ENCODE data around the gene UXS1.

Gene UXS1

GRCh38 chr2:106160786-106161261 is 33.3 kb downstream of the UXS1 start:
- H3K4me3 ChIP-seq (ENCODE audit: low read length) = no peak overlapping the region
- H4K20me1 ChIP-seq (ENCODE audit: insufficient read depth, low read length) = no peaks in the 10 kb centered on the region; the same call in 1 of the 2 replicates
- TF ChIP-seq CTCF (IDR thresholded peaks at IDR 0.05; ENCODE audit: low read depth, low read length) = no peak
- TF ChIP-seq EZH2phosphoT487 (IDR thresholded peaks at IDR 0.05; ENCODE audit: low read depth) = no peak
- peaks cover 8% of the 10 kb centered on the region; the same call in 1 of the 2 replicates for H3K4me1 ChIP-seq (ENCODE audit: low read length)
- H3K27ac ChIP-seq (ENCODE audit: low read length) = no peak overlapping the region
- no peak overlapping the region for H2AFZ ChIP-seq (ENCODE audit: low read depth, low read length)
- no peaks in the 10 kb centered on the region for H3K27me3 ChIP-seq (ENCODE audit: low read depth, low read length)
- H3K9ac ChIP-seq (ENCODE audit: low read length) = no peak overlapping the region
- H3K4me2 ChIP-seq (ENCODE audit: low read length) = no peak overlapping the region
- no peaks in the 10 kb centered on the region for H3K9me3 ChIP-seq (ENCODE audit: insufficient read depth, low read length)
- peaks cover 12% of the 10 kb centered on the region for H3K36me3 ChIP-seq (replicated peaks; ENCODE audit: low read depth, low read length)
- peaks cover 3% of the 10 kb centered on the region; the same call in 1 of the 2 replicates for H3K79me2 ChIP-seq (ENCODE audit: low read length)

- H3K9ac ChIP-seq (ENCODE audit: low read length) = no peak overlapping the region
- no peaks in the 10 kb centered on the region for H3K9me3 ChIP-seq (ENCODE audit: insufficient read depth, low read length)
- no peak overlapping the region for H3K4me3 ChIP-seq (ENCODE audit: low read length)
- peaks cover 19% of the 10 kb centered on the region for H3K36me3 ChIP-seq (replicated peaks; ENCODE audit: low read depth, low read length)
- peaks cover 8% of the 10 kb centered on the region; the same call in 1 of the 2 replicates for H3K4me1 ChIP-seq (ENCODE audit: low read length)
- no peaks in the 10 kb centered on the region for H3K27me3 ChIP-seq (ENCODE audit: low read depth, low read length)
- no peak overlapping the region for H2AFZ ChIP-seq (ENCODE audit: low read depth, low read length)
- no peaks in the 10 kb centered on the region; the same call in 1 of the 2 replicates for H4K20me1 ChIP-seq (ENCODE audit: insufficient read depth, low read length)
- no peaks in the 10 kb centered on the region; the same call in 1 of the 2 replicates for H3K79me2 ChIP-seq (ENCODE audit: low read length)
- H3K4me2 ChIP-seq (ENCODE audit: low read length) = no peak overlapping the region
- no peak for TF ChIP-seq EZH2phosphoT487 (IDR thresholded peaks at IDR 0.05; ENCODE audit: low read depth)
- no peak for TF ChIP-seq CTCF (IDR thresholded peaks at IDR 0.05; ENCODE audit: low read depth, low read length)
- no peak overlapping the region for H3K27ac ChIP-seq (ENCODE audit: low read length)
These were observed 34.0 kb downstream of the UXS1 start for GRCh38 chr2:106159866-106160785.

- Histone ChIP-seq H3K9me3 (ENCODE audit: insufficient read depth, low read length) (peaks cover 6% of the 10 kb centered on the region; the same call in 1 of the 2 replicates), H3K9ac (ENCODE audit: low read length) (no peak overlapping the region), H2AFZ (ENCODE audit: low read depth, low read length) (no peak overlapping the region), H3K27me3 (ENCODE audit: low read depth, low read length) (no peaks in the 10 kb centered on the region), H4K20me1 (ENCODE audit: insufficient read depth, low read length) (no peaks in the 10 kb centered on the region), H3K27ac (ENCODE audit: low read length) (no peak overlapping the region), H3K4me1 (ENCODE audit: low read length) (no peaks in the 10 kb centered on the region), H3K79me2 (ENCODE audit: low read length) (no peaks in the 10 kb centered on the region), H3K4me2 (ENCODE audit: low read length) (no peak overlapping the region), H3K36me3 (replicated peaks; ENCODE audit: low read depth, low read length) (peaks cover 30% of the 10 kb centered on the region), H3K4me3 (ENCODE audit: low read length) (no peak overlapping the region)
- no peak for TF ChIP-seq EZH2phosphoT487 (IDR thresholded peaks at IDR 0.05; ENCODE audit: low read depth)
- no peak for TF ChIP-seq CTCF (IDR thresholded peaks at IDR 0.05; ENCODE audit: low read depth, low read length)
These were observed 35.2 kb downstream of the UXS1 start for GRCh38 chr2:106158871-106159270.

GRCh38 chr2:106158131-106158530 is 36.0 kb downstream of the UXS1 start:
- Histone ChIP-seq H3K9ac (ENCODE audit: low read length) (no peak overlapping the region), H2AFZ (ENCODE audit: low read depth, low read length) (no peak overlapping the region), H3K4me2 (ENCODE audit: low read length) (no peak overlapping the region), H3K79me2 (ENCODE audit: low read length) (no peaks in the 10 kb centered on the region), H3K36me3 (replicated peaks; ENCODE audit: low read depth, low read length) (peaks cover 35% of the 10 kb centered on the region), H3K4me1 (ENCODE audit: low read length) (no peaks in the 10 kb centered on the region), H3K27me3 (ENCODE audit: low read depth, low read length) (no peaks in the 10 kb centered on the region), H3K9me3 (ENCODE audit: insufficient read depth, low read length) (peaks cover 10% of the 10 kb centered on the region; the same call in 1 of the 2 replicates), H3K4me3 (ENCODE audit: low read length) (no peak overlapping the region), H3K27ac (ENCODE audit: low read length) (no peak overlapping the region), H4K20me1 (ENCODE audit: insufficient read depth, low read length) (no peaks in the 10 kb centered on the region)
- TF ChIP-seq EZH2phosphoT487 (IDR thresholded peaks at IDR 0.05; ENCODE audit: low read depth) (no peak), CTCF (IDR thresholded peaks at IDR 0.05; ENCODE audit: low read depth, low read length) (no peak)
